H9 (cell line): ENCODE results near the gene FBXL16. TPM values are rescaled to one million over a fixed set of nuclear protein-coding genes. Genes with fewer than 3 reads are reported as not detected.
A peak's percentile ranks its signal among the peaks of the same experiment; 100 is the strongest.

Experiments
- DNase-seq: peaks from one replicate; pipeline ENCODE4 v3.0.0-alpha.2; 2017
- H2AFZ ChIP-seq: one replicate; pipeline ENCODE4 v1.6.1; 2013; ENCODE audit warnings: mild to moderate bottlenecking, low read length, control low read depth, moderate library complexity
- H2AK5ac ChIP-seq: 2 replicates; pipeline ENCODE4 v1.6.1; 2013; ENCODE audit warnings: low read length, control low read depth, mixed read lengths; ENCODE audit not compliant: insufficient read length
- H2BK120ac ChIP-seq: one replicate; pipeline ENCODE4 v1.6.1; 2013; ENCODE audit warnings: low read depth, mild to moderate bottlenecking, low read length, control low read depth, inconsistent platforms; ENCODE audit not compliant: poor library complexity, severe bottlenecking
- H2BK12ac ChIP-seq: 2 replicates; pipeline ENCODE4 v1.6.1; 2013; ENCODE audit warnings: low read length, control low read depth, mixed read lengths, low read depth; ENCODE audit not compliant: insufficient read length
- H2BK15ac ChIP-seq: 2 replicates; pipeline ENCODE4 v1.6.1; 2013; ENCODE audit warnings: low read depth, low read length, control low read depth
- H2BK20ac ChIP-seq: one replicate; pipeline ENCODE4 v1.6.1; 2013; ENCODE audit warnings: low read depth, mild to moderate bottlenecking, low read length, control low read depth, inconsistent platforms; ENCODE audit not compliant: poor library complexity, severe bottlenecking
- H2BK5ac ChIP-seq: 2 replicates; pipeline ENCODE4 v1.6.1; 2013; ENCODE audit warnings: low read length, control low read depth, mixed read lengths; ENCODE audit not compliant: insufficient read length
- H3K14ac ChIP-seq: 2 replicates; pipeline ENCODE4 v1.6.1; 2013; ENCODE audit warnings: low read length, control low read depth; ENCODE audit not compliant: insufficient read depth
- H3K18ac ChIP-seq: 2 replicates; pipeline ENCODE4 v1.6.1; 2013; ENCODE audit warnings: low read depth, mild to moderate bottlenecking, mixed read lengths, low read length, control low read depth; ENCODE audit not compliant: insufficient read length
- H3K23ac ChIP-seq: 2 replicates; pipeline ENCODE4 v1.6.1; 2013; ENCODE audit warnings: low read length, control low read depth, mixed read lengths, low read depth; ENCODE audit not compliant: insufficient read length
- H3K23me2 ChIP-seq: 2 replicates; pipeline ENCODE4 v1.6.1; 2013; ENCODE audit warnings: low read depth, mild to moderate bottlenecking, mixed read lengths, low read length, control low read depth; ENCODE audit not compliant: insufficient read length, poor library complexity, severe bottlenecking
- H3K27ac ChIP-seq: 2 replicates; pipeline ENCODE4 v1.5.1; 2013; ENCODE audit warnings: low read length, control low read depth, mixed read lengths, low read depth; ENCODE audit not compliant: insufficient read length
- H3K27me3 ChIP-seq: 2 replicates; pipeline ENCODE4 v1.6.1; 2013; ENCODE audit warnings: low read length, control low read depth, inconsistent platforms; ENCODE audit not compliant: insufficient read depth
- H3K4ac ChIP-seq: 2 replicates; pipeline ENCODE4 v1.6.1; 2013; ENCODE audit warnings: low read depth, mild to moderate bottlenecking, control low read depth, inconsistent platforms, low read length, moderate library complexity
- H3K4me1 ChIP-seq: 2 replicates; pipeline ENCODE4 v1.6.1; 2013; ENCODE audit warnings: low read length, control low read depth, inconsistent platforms; ENCODE audit not compliant: insufficient read depth
- H3K4me2 ChIP-seq: 2 replicates; pipeline ENCODE4 v1.6.1; 2013; ENCODE audit warnings: low read length, control low read depth, mixed read lengths; ENCODE audit not compliant: insufficient read length, insufficient read depth
- H3K56ac ChIP-seq: 2 replicates; pipeline ENCODE4 v1.6.1; 2013; ENCODE audit warnings: low read depth, mild to moderate bottlenecking, mixed read lengths, low read length, control low read depth; ENCODE audit not compliant: insufficient read length
- H3K79me1 ChIP-seq: 2 replicates; pipeline ENCODE4 v1.6.1; 2013; ENCODE audit warnings: low read depth, mild to moderate bottlenecking, moderate library complexity, low read length, control low read depth, inconsistent platforms; ENCODE audit not compliant: insufficient read depth, poor library complexity, severe bottlenecking
- H3K79me2 ChIP-seq: 2 replicates; pipeline ENCODE4 v1.6.1; 2013; ENCODE audit warnings: low read length, control low read depth, inconsistent platforms; ENCODE audit not compliant: insufficient read depth
- H3K9ac ChIP-seq: 2 replicates; pipeline ENCODE4 v1.6.1; 2013; ENCODE audit warnings: low read length, control low read depth, mixed read lengths; ENCODE audit not compliant: insufficient read length; ENCODE audit errors: extremely low read depth
- H3K9me3 ChIP-seq: one replicate; pipeline ENCODE4 v1.6.1; 2013; ENCODE audit warnings: low read depth, low read length, inconsistent platforms; ENCODE audit not compliant: control insufficient read depth
- H3T11ph ChIP-seq: one replicate; pipeline ENCODE4 v1.6.1; 2013; ENCODE audit warnings: mild to moderate bottlenecking, low read length, control low read depth, inconsistent platforms
- H4K20me1 ChIP-seq: one replicate; pipeline ENCODE4 v1.6.1; 2013; ENCODE audit not compliant: control insufficient read depth, insufficient read length, insufficient read depth
- H4K5ac ChIP-seq: 2 replicates; pipeline ENCODE4 v1.6.1; 2013; ENCODE audit warnings: low read depth, mild to moderate bottlenecking, mixed read lengths, low read length, control low read depth; ENCODE audit not compliant: insufficient read length
- H4K8ac ChIP-seq: replicated peaks from 2 replicates; pipeline ENCODE4 v1.6.1; 2013; ENCODE audit warnings: low read length, control low read depth, mixed read lengths, low read depth; ENCODE audit not compliant: insufficient read length
- H4K91ac ChIP-seq: 2 replicates; pipeline ENCODE4 v1.6.1; 2013; ENCODE audit warnings: low read depth, mild to moderate bottlenecking, moderate library complexity, mixed read lengths, low read length, control low read depth; ENCODE audit not compliant: insufficient read length
- H3K27ac Mint-ChIP-seq, 3 experiments: 2 replicates in 2 of 3; 3 replicates in 1 of 3; pipeline ENCODE4 v1.8.0; 2020 to 2021; ENCODE audit warnings: mixed read lengths in 3 of 3, mild to moderate bottlenecking in 1 of 3, moderate library complexity in 1 of 3
- H3K27me3 Mint-ChIP-seq: 2 replicates; pipeline ENCODE4 v1.8.0; 2021; ENCODE audit warnings: low read depth, mild to moderate bottlenecking, moderate library complexity, mixed read lengths
- H3K36me3 Mint-ChIP-seq, 3 experiments: 2 replicates in 2 of 3; 3 replicates in 1 of 3; pipeline ENCODE4 v1.8.0; 2020 to 2021; ENCODE audit warnings: low read depth in 3 of 3, mixed read lengths in 3 of 3; ENCODE audit not compliant: insufficient read depth in 1 of 3
- H3K4me1 Mint-ChIP-seq, 2 experiments: 2 replicates each; pipeline ENCODE4 v1.8.0; 2020; ENCODE audit warnings: mixed read lengths in 2 of 2
- H3K4me3 Mint-ChIP-seq, 2 experiments: 2 replicates in 1 of 2; 3 replicates in 1 of 2; pipeline ENCODE4 v1.8.0; 2020 to 2021; ENCODE audit warnings: mild to moderate bottlenecking in 2 of 2, mixed read lengths in 2 of 2, moderate library complexity in 1 of 2
- H3K9me3 Mint-ChIP-seq, 2 experiments: 2 replicates in 1 of 2; 3 replicates in 1 of 2; pipeline ENCODE4 v1.8.0; 2020; ENCODE audit warnings: mild to moderate bottlenecking in 2 of 2, mixed read lengths in 2 of 2, moderate library complexity in 1 of 2
- CTCF ChIP-seq: fragments of 200-600 bp; sonication (generic); conservative IDR thresholded peaks from 3 replicates; pipeline ENCODE4 v1.8.0; 2021; ENCODE audit warnings: antibody characterized with exemption, mild to moderate bottlenecking
- WGBS: extraction: QIAGEN DNeasy Blood & Tissue Kit; methylation state at CpG from one replicate; pipeline ENCODE4 v1.1.7; 2013; ENCODE audit warnings: missing lambda C conversion rate, low lambda C conversion rate, mixed read lengths; ENCODE audit not compliant: insufficient read length; ENCODE audit errors: extremely low coverage; 5-methylcytosine and 5-hydroxymethylcytosine counted together
- total RNA-seq: library from RNA; stranded (reverse); gene quantifications from 2 replicates; pipeline ENCODE4 v1.2.1, GENCODE V29; 2021

FBXL16 gene
- total RNA-seq, 1 experiment from 2014 or later, result 9.6 TPM

GRCh38 chr16:719815-720446 lies 14.3 kb upstream of the FBXL16 start:
- no peak overlapping the region for H2AFZ ChIP-seq

More at GRCh38 chr16:719815-720446, 14.3 kb upstream of the FBXL16 start:
- H3K4me2 ChIP-seq, result peak overlapping the region; percentile 59
- peak; percentile 38; the same call in 2 of the 3 replicates for TF ChIP-seq CTCF
- H4K91ac ChIP-seq, result no peak overlapping the region
- H3K4ac ChIP-seq, result no peak overlapping the region
- Mint-ChIP-seq H3K4me1 (peaks cover 14 to 28% of the 10 kb centered on the region in 2 experiments), H3K4me3 (peak overlapping the region; percentile 72 to 88), H3K27me3 (peaks cover 25% of the 10 kb centered on the region), H3K27ac (peak overlapping the region in 1 of 3 experiments; percentile 79; a peak in 2 of 7 replicates), H3K9me3 (no peaks in the 10 kb centered on the region), H3K36me3 (peaks cover 0 to 5% (median 3%) of the 10 kb centered on the region in 3 experiments; a peak in 1 of 7 replicates)
- no peak overlapping the region for H4K5ac ChIP-seq
- H4K20me1 ChIP-seq, result no peaks in the 10 kb centered on the region
- H2AK5ac ChIP-seq, result no peak overlapping the region
- H2BK120ac ChIP-seq, result no peak overlapping the region
- H3K23me2 ChIP-seq, result peaks cover 10% of the 10 kb centered on the region
- H2BK5ac ChIP-seq, result no peak overlapping the region
- no peak overlapping the region for H3T11ph ChIP-seq
- no peaks in the 10 kb centered on the region for H3K9me3 ChIP-seq
- no peak overlapping the region for H3K23ac ChIP-seq
- no peak overlapping the region for H3K56ac ChIP-seq
- H3K18ac ChIP-seq, result no peak overlapping the region
- no peaks in the 10 kb centered on the region for H3K79me2 ChIP-seq
- no peak overlapping the region for H3K14ac ChIP-seq
- no peak overlapping the region for H2BK20ac ChIP-seq
- no CpG with 5 or more reads among the region's 16 CpGs for WGBS
- H3K27ac ChIP-seq, result no peak overlapping the region
- H2BK15ac ChIP-seq, result no peak overlapping the region
- H3K4me1 ChIP-seq, result no peaks in the 10 kb centered on the region
- no peaks in the 10 kb centered on the region for H3K79me1 ChIP-seq
- H3K27me3 ChIP-seq, result no peaks in the 10 kb centered on the region; the same call in 1 of the 2 replicates
- DNase-seq, result no peak
- no peak overlapping the region for H4K8ac ChIP-seq
- H3K9ac ChIP-seq, result no peak overlapping the region
- no peak overlapping the region for H2BK12ac ChIP-seq
